Measurements from ENCODE around the gene RNASE8. TPM values are rescaled to one million over a fixed set of nuclear protein-coding genes. Genes with fewer than 3 reads are reported as not detected.
A peak's percentile ranks its signal among the peaks of the same experiment; 100 is the strongest.

RNASE8 gene
- total RNA-seq, 2 donors from 2014 or later: not detected

- Histone ChIP-seq H3K36me3 (no peaks in the 10 kb centered on the region), H3K27ac (no peak overlapping the region), H3K27me3 (no peaks in the 10 kb centered on the region), H3K9me3 (no peaks in the 10 kb centered on the region), H3K4me3 (no peak overlapping the region), H3K4me1 (peaks cover 2% of the 10 kb centered on the region), H3K9ac (ENCODE audit: low read depth in 2 of 2, low read length in 2 of 2) (no peak overlapping the region)
- DNase-seq: peak; percentile 22
- intact Hi-C loops (cut with DNase I): loop anchor here (5.0 kb wide), 1 partner anchor 77 kb away; no protein-coding TSS in a partner anchor
- TF ChIP-seq CTCF (IDR thresholded peaks at IDR 0.05): no peak
These were observed 36.4 kb downstream of the RNASE8 start for GRCh38 chr14:21093769-21094681.

DNA sequence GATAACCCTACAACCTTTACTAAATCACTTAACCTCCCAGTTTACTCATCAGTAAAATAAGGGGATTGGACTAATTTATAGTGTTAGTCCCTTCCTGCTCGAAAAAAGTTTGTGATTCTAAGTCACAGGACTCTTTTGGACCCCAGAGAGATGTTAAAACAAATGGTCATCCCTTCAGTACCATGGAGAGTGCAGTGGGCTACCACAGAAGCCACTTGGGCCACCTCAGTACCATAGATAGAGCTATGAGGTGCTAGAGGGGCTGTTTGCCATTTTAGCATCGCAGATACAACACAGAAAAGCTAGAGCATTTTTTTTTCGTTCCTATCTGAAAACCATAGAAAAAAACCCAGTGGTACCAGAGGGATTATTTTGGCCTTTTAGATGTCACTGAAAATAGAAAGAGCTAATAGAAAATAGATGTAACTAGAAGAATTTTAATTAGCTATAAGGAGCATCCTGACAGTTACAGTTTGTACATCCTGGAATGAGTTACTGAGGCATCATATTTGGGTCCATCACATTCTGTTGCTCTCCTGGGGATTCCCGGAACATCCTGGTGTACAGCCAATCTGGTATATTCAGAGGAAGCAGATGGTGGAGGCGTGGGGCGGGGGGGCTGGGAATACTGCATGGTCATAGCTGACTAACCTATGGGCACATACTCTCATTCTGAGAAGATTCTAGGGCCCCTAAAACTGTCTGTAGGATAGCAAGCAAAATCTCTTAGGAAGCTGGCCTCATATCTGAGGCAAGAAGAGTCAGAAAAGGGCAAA, 38.0 kb downstream of the RNASE8 start:
- Histone ChIP-seq H3K9ac (ENCODE audit: low read depth in 2 of 2, low read length in 2 of 2) (no peak overlapping the region), H3K9me3 (no peaks in the 10 kb centered on the region), H3K4me1 (peaks cover 7% of the 10 kb centered on the region), H3K27ac (peak overlapping the region; percentile 58), H3K27me3 (no peaks in the 10 kb centered on the region), H3K36me3 (no peaks in the 10 kb centered on the region), H3K4me3 (no peak overlapping the region)
- TF ChIP-seq CTCF (IDR thresholded peaks at IDR 0.05): no peak
- intact Hi-C loops (cut with DNase I): no loop called here
- DNase-seq: no peak

GRCh38 chr14:21096438-21096837, 38.8 kb downstream of the RNASE8 start:
- no peaks in the 10 kb centered on the region for H3K27me3 ChIP-seq
- H3K9me3 ChIP-seq: no peaks in the 10 kb centered on the region
- H3K4me3 ChIP-seq: no peak overlapping the region
- H3K9ac ChIP-seq (ENCODE audit: low read depth in 2 of 2, low read length in 2 of 2): peak overlapping the region in 1 of 2 donors; percentile 22
- DNase-seq: no peak
- peak overlapping the region; percentile 58 for H3K27ac ChIP-seq
- H3K4me1 ChIP-seq: peaks cover 7% of the 10 kb centered on the region
- no peaks in the 10 kb centered on the region for H3K36me3 ChIP-seq
- no peak for TF ChIP-seq CTCF (IDR thresholded peaks at IDR 0.05)
- intact Hi-C loops (cut with DNase I): no loop called here

- no peaks in the 10 kb centered on the region for H3K36me3 ChIP-seq
- intact Hi-C loops (cut with DNase I): no loop called here
- H3K27ac ChIP-seq: peak overlapping the region; percentile 58
- no peaks in the 10 kb centered on the region for H3K9me3 ChIP-seq
- H3K9ac ChIP-seq (ENCODE audit: low read depth in 2 of 2, low read length in 2 of 2): peak overlapping the region in 1 of 2 donors; percentile 41
- peaks cover 7% of the 10 kb centered on the region for H3K4me1 ChIP-seq
- H3K27me3 ChIP-seq: no peaks in the 10 kb centered on the region
- no peak for DNase-seq
- TF ChIP-seq CTCF (IDR thresholded peaks at IDR 0.05): no peak
- peak overlapping the region; percentile 30 for H3K4me3 ChIP-seq
These were observed 39.5 kb downstream of the RNASE8 start for GRCh38 chr14:21096978-21097635.

- no peaks in the 10 kb centered on the region for H3K27me3 ChIP-seq
- H3K27ac ChIP-seq: peak overlapping the region; percentile 58
- peaks cover 9% of the 10 kb centered on the region for H3K4me1 ChIP-seq
- peak overlapping the region in 1 of 2 donors; percentile 41 for H3K9ac ChIP-seq (ENCODE audit: low read depth in 2 of 2, low read length in 2 of 2)
- peak; percentile 58 for DNase-seq
- H3K9me3 ChIP-seq: no peaks in the 10 kb centered on the region
- intact Hi-C loops (cut with DNase I): no loop called here
- peak overlapping the region; percentile 30 for H3K4me3 ChIP-seq
- TF ChIP-seq CTCF (IDR thresholded peaks at IDR 0.05): no peak
- no peaks in the 10 kb centered on the region for H3K36me3 ChIP-seq
These were observed 40.0 kb downstream of the RNASE8 start for GRCh38 chr14:21097636-21098075.
